HG03521 (cell line): ENCODE results near the gene SLC12A6.

Experiments
- ATAC-seq: cut with Tn5 transposase; IDR thresholded peaks from one replicate; pipeline ENCODE4 v1.9.1; 2021; ENCODE audit warnings: mild to moderate bottlenecking, moderate library complexity; ENCODE audit not compliant: unreplicated experiment

The SLC12A6 gene

DNA sequence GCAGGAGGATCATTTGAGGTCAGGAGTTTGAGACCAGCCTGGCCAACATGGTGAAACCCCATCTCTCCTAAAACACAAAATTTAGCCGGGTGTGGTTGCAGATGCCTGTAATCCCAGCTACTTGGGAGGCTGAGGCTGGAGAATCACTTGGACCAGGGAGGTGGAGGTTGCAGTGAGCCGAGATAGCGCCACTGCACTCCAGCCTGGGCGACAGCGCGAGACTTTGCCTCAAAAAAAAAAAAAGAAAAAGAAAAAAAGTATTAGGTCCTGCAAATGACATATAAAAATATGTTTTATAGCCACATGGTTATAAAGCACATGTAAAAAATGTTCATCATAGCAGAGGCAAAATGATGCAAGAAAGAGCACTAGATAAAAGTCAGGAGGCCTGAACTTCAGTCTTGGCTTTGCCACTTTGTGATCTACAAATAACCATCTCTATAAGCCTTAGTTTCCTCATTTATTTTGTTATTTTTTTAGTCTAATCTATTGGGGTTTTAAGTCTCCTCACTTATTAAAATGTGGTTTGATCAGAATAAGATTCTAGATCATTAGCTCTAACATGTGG, 4.9 kb downstream of the SLC12A6 start:
- ATAC-seq, result no peak

DNA sequence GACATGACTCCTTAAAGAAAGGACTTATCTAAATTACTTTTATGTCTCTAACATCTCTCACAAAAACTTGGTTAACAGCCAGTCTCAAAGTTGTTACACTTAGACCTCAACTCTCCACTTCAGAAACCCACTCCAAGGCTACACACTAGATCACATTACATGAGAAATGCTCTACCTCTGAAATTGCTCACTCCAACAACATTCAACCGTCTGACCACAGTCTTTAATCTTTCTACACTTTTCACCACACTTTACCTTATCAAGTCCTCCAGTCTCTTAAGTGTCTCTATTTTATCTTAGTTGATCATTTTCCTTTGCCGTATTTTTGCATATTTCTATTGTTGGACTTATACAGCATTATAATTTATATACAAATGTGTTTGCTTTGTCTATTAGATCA, 5.8 kb downstream of the SLC12A6 start:
- ATAC-seq, result no peak

DNA sequence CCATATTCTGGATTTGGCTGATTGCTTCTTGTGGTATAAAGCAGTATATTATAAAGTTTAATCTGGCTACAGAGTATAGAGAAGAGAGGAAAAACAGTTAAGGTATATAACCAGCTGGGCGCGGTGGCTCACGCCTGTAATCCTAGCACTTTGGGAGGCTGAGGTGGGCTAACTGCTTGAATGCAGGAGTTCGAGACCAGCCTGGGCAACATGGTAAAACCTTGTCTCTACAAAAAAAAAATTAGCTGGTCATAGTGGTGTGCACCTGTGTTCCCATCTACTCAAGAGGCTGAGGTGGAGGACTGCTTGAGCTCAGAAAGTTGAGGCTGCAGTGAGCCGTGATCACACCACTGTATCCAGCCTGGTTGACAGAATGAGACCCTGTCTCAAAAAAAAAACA, 7.3 kb downstream of the SLC12A6 start:
- no peak for ATAC-seq

DNA sequence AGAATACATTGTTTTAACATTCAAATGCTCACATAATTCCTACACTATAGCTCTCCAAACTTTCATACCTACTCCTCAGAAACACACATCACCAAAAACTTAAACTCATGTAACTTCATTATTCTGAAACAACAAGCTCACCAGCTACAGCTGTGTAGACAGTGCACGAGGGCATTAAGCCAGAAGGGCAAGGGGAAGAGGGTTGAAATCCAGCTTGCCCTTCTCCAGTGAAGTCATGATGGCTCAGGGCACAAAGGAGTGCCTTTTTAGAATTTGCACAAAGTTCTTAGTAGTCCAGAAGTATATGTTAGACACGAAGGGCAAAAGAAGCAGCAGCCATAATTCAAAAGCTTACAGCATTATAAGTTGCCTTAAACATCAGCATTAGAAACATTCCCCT, 8.6 kb downstream of the SLC12A6 start:
- no peak for ATAC-seq

DNA sequence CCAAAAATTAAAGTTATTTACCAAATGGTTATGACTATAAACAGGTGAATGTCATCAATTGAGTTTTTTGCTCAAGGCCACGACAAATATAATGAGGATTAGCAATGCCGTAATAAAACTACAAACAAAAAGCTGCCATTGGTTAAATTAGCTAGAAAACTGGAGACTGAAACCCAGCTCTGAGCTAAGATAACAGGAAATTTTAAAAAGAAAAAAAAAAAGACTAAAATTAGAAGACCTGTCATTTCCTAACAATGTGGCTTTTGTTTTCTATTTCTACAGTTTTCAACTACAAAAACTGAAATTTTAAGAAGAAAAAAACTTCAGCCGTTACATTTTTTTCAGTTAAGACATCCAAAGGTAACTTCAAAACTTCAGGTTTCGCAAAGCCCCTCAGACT, 9.7 kb downstream of the SLC12A6 start:
- ATAC-seq, result no peak

DNA sequence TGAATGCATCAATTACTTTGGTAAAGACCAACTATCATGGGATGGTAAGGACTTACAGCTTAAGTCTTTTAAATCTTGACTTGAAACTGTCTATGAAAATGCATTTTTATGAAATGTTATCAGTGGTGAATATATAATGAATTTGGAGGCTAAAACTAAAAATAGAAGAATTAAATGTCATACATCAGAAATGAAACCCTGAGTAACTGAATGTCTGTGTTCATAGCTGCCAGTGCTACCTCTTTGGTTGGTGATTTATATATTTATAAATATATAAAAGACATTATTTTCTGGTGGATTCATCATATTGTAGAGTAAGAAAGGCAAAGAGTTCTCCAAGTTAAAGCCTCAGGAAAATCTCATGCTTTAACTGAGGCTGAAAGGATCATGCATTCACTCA, 12.2 kb downstream of the SLC12A6 start:
- no peak for ATAC-seq

DNA sequence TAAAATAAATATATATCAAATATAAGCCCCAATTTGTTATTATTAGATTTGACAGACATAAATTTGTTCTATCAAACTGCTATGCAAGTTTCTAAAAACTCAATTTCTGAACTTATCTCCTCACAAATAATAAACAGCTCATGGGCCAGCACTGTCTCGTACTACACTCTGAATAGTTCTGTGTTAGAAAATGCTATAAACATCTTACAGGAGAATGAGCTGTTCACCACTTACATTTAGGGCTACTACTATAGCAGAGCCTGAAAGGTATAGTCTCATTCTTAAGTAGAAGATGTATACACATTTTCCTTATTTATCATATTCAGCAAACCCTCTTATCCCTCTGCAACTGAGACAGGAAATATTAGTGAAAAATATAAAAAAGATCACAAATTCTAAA, 12.6 kb downstream of the SLC12A6 start:
- ATAC-seq, result no peak

DNA sequence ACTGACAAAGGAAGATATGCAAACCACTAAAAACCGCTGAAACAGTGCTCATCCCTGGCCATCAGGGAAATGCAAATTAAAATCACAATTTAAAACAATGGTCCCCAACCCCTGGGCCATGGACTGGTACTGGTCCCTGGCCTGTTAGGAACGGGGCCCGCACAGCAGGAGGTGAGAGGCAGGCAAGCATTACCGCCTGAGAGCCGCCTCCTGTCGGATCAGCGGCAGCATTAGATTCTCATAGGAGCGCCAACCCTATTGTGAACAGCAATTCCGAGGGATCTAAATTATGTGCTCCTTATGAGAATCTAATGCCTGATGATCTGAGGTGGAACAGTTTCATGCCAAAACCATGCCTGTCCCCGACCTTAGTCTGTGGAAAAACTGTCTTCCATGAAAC, 14.4 kb downstream of the SLC12A6 start:
- no peak for ATAC-seq

DNA sequence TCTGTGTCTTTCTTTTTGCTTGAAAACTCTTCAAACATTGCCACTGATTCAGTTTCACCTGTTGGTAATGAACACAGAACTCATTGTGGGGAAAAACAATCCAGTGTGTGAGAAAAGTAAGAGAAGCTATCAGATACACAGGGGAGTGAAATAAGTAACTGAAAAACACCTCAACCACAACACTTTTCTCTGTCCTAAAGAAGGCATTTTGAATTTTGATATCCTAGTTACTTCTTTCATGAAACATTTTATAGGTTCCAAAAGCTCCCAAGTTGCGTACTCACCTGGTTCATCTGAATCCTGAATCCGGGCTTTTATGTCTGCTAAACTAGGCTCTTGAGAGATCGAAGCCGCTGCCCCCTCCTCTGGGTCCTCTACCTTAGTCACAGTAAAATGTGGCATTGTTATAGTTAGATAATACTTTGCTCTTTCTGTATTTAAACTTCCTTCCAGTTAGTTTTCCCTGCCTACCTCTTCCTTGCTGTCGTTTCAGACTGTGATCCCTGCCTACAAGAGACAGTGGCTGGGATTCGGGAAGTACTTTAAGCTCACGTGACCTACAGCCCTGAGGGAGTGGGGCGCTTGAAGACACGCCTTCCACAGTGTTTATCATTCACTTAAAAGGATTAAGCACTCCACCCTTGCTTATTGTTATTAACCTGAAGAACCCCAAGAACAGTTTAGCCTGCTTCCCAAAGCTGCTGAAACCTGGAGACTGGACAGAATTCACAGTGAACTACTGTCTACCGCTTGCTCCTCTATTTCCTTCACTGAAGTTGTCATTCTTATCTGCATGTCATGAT, 19.1 kb downstream of the SLC12A6 start:
- peak; percentile 58 for ATAC-seq

DNA sequence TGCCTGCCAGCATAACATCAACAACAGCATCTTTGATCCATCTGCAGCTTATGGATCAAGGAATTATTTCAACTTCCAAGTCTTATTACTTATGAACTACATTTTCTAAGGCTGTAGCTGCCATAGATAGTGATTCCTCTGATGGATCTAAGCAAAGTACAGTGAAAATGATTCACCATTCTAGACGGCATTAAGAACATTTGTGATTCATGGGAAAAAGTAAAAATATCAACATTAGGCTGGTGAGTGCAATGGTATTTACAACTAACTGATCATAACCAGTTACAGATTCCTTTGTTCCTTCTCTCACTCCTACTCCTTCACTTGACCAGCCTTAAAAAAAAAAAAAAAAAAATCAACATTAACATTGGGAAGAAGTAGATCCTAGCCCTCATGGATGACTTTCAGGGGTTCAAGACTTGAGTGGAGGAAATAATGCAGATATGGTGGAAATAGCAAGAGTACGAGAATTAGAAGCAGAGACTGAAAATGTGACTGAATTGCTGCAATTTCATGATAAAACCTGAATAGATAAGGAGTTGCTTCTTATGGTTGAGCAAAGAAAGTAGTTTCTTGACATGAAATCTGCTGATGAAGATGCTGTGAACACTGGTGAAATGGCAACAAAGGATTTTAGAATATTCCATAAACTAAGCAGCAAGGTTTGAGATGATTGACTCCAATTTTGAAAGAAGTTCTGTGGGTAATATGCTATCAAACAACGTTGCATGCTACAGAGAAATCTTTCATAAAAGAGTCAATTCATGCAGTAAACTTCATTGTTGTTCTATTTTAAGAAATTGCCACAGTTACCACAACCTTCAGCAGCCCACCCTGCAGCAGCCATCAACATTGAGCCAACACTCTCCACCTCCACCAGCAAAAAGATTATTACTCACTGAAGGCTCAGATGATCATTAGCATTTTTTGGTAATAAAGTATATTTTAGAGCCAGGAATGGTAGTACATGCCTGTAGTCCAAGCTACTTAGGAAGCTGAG, 22.8 kb downstream of the SLC12A6 start:
- no peak for ATAC-seq

DNA sequence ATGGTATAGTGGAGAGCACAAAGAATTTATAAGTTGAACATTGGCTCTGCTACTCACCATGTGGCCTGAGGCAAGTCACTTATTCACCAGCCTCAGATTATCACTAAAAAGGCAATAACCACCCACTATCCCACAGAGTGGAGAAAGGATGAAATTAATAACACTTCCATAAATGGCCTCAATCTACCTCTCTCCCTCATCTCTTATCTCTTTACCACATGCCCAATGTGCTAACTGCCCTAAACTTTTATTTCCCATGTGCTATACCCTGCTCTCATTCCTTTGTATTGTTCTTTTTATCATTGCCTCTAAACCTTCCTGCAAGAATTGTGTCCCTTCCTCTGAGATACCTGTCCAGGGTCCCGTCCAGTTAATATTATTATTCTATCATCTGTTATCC, 26.0 kb downstream of the SLC12A6 start:
- no peak for ATAC-seq

DNA sequence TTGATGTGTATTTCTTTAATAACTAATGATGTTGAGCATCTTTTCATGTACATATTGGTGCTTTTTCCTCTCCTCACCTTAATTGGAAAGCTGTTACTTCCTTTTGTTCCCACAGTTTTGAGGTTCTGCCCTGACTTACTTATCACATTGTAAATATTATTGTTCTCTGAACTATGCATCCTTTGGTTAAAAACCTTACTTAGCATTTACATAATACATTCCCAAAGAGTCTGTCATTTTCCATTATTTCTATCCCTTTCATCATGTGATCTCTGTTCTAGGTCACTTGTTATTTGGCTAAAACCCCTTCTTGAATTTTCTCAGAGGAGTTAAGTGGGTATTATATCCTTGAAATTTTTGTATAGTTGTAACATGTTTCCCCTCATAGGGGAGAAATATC, 33.0 kb downstream of the SLC12A6 start:
- ATAC-seq, result no peak

DNA sequence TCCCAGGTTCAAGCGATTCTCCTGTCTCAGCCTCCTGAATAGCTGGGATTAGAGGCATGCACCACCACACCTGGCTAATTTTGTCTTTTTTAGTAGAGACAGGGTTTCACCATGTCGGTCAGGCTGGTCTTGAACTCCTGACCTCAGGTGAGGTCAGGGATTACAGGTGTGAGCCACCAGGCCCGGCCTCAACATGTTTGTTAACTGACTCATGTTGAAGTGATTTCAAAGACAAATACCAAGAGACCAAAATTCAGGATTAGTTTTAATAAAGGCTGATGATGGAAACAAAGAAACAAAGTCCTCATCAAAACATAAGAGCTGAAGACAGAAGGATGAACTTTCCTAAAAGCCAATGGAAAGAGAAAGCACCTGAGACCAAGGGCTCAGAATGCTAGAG, 36.5 kb downstream of the SLC12A6 start:
- no peak for ATAC-seq

DNA sequence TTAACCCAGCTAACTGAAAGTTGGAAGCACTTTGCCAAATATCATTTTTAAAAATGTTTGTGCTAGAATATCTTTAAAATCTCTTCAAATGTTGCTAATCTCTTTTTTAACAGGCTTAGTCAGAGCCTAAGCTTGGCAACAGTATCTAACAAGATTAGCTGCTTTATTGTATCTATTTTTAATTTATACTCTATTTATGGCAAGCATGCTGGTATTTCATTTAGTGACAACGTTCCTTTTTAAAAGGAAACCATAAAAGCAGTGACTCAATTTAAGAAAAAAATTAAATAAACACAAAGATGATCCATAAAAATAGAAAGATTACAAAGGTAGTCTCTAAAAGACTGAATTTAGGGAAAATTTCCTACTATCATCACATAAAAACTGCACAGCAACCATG, 40.5 kb downstream of the SLC12A6 start:
- no peak for ATAC-seq

DNA sequence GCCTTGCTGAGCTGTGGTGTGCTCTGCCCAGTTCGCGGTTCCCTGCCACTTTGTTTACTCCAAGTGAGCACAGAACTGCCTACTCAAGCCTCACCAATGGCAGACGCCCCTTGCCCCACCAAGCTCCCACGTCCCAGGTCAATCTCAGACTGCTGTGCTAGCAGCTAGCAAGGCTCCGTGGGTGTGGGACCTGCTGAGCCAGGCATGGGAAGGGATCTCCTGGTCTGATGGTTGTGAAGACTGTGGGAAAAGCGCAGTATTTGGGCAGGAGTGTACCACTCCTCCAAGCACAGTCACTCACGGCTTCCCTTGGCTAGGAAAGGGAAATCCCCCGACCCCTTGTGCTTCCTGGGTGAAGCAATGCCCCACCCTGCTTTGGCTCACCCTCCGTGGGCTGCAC, 45.0 kb downstream of the SLC12A6 start:
- ATAC-seq, result no peak

DNA sequence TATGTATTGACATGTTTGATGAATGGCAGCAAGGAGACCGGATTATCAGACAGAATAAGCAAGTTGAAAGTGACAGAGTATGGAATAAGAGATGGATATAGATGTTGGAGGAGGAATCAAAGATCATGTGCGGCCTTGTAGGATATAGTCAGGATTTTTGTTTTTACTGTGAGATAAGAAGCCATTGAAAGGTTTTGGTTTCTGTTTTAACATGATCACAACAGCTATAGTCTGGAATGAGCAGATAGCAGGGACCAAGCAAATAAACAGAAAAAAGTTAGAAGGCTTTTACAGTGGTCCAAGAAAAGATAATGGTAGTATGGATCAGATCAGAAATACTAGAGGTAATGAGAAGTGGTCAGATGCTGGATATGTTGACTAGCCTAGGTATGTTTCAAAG, 52.6 kb downstream of the SLC12A6 start:
- ATAC-seq, result no peak

DNA sequence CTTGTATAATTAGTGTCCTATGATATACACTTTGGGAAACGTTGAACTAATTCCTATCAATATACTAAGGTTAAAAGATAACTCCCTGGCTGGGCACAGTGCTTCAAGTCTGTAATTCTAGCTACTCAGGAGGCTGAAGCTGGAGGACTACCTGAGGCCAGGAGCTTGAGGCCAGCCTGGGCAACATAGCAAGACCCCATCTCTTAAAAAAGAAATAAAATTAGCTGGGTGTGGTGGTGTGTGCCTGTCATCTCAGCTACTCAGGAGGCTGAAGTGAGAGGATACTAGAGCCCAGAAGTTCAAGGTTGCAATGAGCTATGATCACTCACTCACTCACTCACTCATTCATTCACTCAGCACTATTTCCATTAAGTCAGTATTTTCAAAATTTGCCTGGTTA, 55.2 kb downstream of the SLC12A6 start:
- ATAC-seq, result no peak

DNA sequence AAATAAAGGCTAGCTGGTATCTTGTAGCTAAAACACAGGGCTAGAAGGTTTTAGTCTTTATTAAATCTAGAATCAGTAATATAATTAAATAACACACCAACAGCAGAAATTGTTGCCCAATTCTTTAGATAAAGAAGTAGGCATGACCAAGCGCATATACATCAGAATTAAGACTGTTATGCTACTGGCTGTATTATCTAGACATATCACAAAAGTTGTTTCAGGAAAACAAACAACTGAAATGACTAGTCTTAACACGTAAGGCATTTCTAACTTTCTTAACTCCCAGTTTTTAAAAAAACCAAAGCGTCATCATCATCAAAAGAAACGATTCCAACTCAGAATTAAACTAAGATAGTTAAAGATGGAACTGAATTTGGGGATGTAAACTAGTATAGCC, 57.4 kb downstream of the SLC12A6 start:
- no peak for ATAC-seq

DNA sequence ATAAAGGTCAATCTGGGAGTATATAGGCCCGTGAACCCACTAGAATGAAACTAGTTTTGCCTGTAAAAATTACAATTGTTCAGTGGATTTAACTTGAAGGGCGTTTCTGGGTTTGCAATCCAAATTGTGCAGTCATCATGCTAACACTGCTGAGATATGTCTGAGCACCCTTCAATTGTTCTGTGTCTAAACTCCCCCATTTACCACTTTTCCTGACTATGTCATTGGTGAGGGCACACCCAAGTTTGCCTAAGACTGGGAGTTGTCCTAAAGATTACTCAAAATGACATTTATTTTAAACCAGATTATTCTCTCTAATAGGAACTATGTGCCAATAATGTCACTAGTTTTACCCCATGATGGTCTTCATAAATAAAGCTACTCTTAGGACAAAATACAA, 58.2 kb downstream of the SLC12A6 start:
- ATAC-seq, result no peak

DNA sequence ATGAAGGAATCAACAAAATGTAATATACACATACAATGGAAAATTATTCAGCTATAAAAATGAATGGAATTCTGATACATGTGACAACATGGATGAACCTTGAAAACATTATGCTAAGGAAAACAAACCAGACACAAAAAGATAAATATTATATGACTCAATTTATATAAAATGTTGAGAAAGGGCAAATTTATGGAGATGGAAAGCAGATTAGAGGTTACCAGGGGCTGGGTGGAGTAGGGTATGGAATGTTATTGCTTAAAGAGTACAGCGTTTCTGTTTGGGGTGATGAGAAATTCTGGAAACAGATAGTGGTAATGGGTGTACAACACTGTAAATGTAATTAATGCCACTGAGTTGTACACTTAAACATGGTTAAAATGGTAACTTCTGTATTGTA, 61.9 kb downstream of the SLC12A6 start:
- ATAC-seq, result no peak

DNA sequence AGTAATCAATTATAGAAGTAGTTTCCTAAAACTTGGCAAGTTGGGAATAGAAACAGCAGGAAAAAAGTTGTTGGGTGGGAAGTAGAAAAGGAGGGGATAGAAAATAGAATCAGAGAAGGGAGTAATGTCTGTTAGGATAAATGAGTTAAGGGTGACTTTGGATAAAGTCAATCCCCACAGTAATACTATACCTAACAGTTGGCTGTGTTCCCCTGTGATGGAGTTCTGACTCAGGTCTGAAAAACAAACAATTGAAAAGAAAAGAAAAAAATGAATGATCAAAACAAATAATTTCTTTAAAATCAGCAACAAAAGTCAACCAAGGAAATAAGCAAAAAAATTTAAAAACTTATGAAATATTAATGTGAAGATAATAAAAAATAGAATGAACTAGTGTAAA, 62.4 kb downstream of the SLC12A6 start:
- no peak for ATAC-seq

DNA sequence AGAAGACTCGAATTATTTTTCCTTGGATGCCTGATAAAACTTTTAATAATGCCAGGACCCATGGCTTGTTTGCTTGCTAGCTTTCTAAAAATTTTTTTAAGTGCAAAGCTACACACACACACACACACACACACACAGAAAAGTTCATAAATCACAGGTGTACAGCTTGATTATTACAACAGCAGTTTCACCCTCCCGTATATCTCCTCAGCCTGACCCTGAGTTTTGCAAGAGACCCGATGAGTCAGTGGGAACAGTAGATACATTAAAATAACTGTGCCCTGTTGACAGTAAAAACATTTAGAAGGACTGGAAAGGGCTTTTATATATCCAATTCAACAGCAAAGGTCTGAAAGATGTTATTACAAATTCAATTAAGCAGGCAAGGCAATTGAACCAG, 66.1 kb downstream of the SLC12A6 start:
- no peak for ATAC-seq
